ENCODE results near the gene ABHD1. TPM values are rescaled to one million over a fixed set of nuclear protein-coding genes. Genes with fewer than 3 reads are reported as not detected.

Gene ABHD1
- total RNA-seq, 1 experiment from 2014 or later = 0.18 TPM

- Mint-ChIP-seq H3K4me1 (ENCODE audit: low read depth, unreplicated experiment) (peaks cover 18% of the 10 kb centered on the region), H3K27ac (ENCODE audit: unreplicated experiment) (no peak overlapping the region), H3K27me3 (ENCODE audit: insufficient read depth, unreplicated experiment) (peaks cover 6% of the 10 kb centered on the region), H3K4me3 (ENCODE audit: unreplicated experiment) (no peak overlapping the region), H3K9me3 (ENCODE audit: unreplicated experiment) (no peaks in the 10 kb centered on the region), H3K36me3 (ENCODE audit: insufficient read depth, unreplicated experiment) (peaks cover 6% of the 10 kb centered on the region)
- ChIA-PET POLR2A (no interaction called here), CTCF (interaction anchor here (0.9 to 2.1 kb wide), 5 partner anchors 10 to 109 kb away, joined by 3 to 19 read pairs (median 5); partner anchors contain the start of genes OST4 and TMEM214)
- BruUV-seq (replicated peaks) = no TSS peak
- intact Hi-C loops (cut with micrococcal nuclease; ENCODE audit: unreplicated experiment) = loop anchor here (1.0 to 2.0 kb wide), 4 partner anchors 11 to 61 kb away; partner anchors contain the start of genes OST4 and TMEM214
- no peak for TF ChIP-seq CTCF (IDR thresholded peaks at IDR 0.05; ENCODE audit: insufficient read depth in 1 of 2, low read depth in 1 of 2, low read length in 1 of 2, severe bottlenecking in 1 of 2, unreplicated experiment in 1 of 2)
- Histone ChIP-seq H3K4me3 (ENCODE audit: low read depth, low read length) (no peak overlapping the region), H3K36me3 (ENCODE audit: control insufficient read depth, insufficient read depth, low read length) (no peaks in the 10 kb centered on the region), H3K9me3 (no peaks in the 10 kb centered on the region), H3K4me1 (peaks cover 7% of the 10 kb centered on the region), H3K27me3 (replicated peaks; ENCODE audit: control insufficient read depth, insufficient read depth, low read length) (no peaks in the 10 kb centered on the region)
- DNase-seq = no peak
Observed at GRCh38 chr2:27081984-27082772, 41.4 kb upstream of the ABHD1 start.

GRCh38 chr2:27082773-27083409, 40.7 kb upstream of the ABHD1 start:
- H3K4me1 ChIP-seq = peaks cover 7% of the 10 kb centered on the region
- Mint-ChIP-seq H3K27me3 (ENCODE audit: insufficient read depth, unreplicated experiment) (peaks cover 2% of the 10 kb centered on the region), H3K4me1 (ENCODE audit: low read depth, unreplicated experiment) (peaks cover 21% of the 10 kb centered on the region), H3K36me3 (ENCODE audit: insufficient read depth, unreplicated experiment) (peaks cover 6% of the 10 kb centered on the region), H3K9me3 (ENCODE audit: unreplicated experiment) (no peaks in the 10 kb centered on the region), H3K4me3 (ENCODE audit: unreplicated experiment) (no peak overlapping the region), H3K27ac (ENCODE audit: unreplicated experiment) (no peak overlapping the region)
- no peaks in the 10 kb centered on the region for H3K36me3 ChIP-seq (ENCODE audit: control insufficient read depth, insufficient read depth, low read length)
- DNase-seq = no peak
- BruUV-seq (replicated peaks) = no TSS peak
- H3K9me3 ChIP-seq = no peaks in the 10 kb centered on the region
- ChIA-PET CTCF (interaction anchor here (1.0 to 2.1 kb wide), 3 partner anchors 11 to 33 kb away, joined by 4 to 19 read pairs (median 5); partner anchors contain the start of gene OST4), POLR2A (no interaction called here)
- TF ChIP-seq CTCF (IDR thresholded peaks at IDR 0.05; ENCODE audit: insufficient read depth in 1 of 2, low read depth in 1 of 2, low read length in 1 of 2, severe bottlenecking in 1 of 2, unreplicated experiment in 1 of 2) = no peak
- intact Hi-C loops (cut with micrococcal nuclease; ENCODE audit: unreplicated experiment) = no loop called here
- no peaks in the 10 kb centered on the region for H3K27me3 ChIP-seq (replicated peaks; ENCODE audit: control insufficient read depth, insufficient read depth, low read length)
- H3K4me3 ChIP-seq (ENCODE audit: low read depth, low read length) = no peak overlapping the region

GRCh38 chr2:27083410-27084296, 40.0 kb upstream of the ABHD1 start:
- Mint-ChIP-seq H3K27ac (ENCODE audit: unreplicated experiment) (no peak overlapping the region), H3K27me3 (ENCODE audit: insufficient read depth, unreplicated experiment) (no peaks in the 10 kb centered on the region), H3K4me1 (ENCODE audit: low read depth, unreplicated experiment) (peaks cover 21% of the 10 kb centered on the region), H3K36me3 (ENCODE audit: insufficient read depth, unreplicated experiment) (peaks cover 6% of the 10 kb centered on the region), H3K9me3 (ENCODE audit: unreplicated experiment) (no peaks in the 10 kb centered on the region), H3K4me3 (ENCODE audit: unreplicated experiment) (no peak overlapping the region)
- ChIA-PET CTCF (interaction anchor here (0.5 to 1.0 kb wide), 3 partner anchors 33 to 242 kb away, joined by 3 to 5 read pairs (median 4); no protein-coding TSS in a partner anchor), POLR2A (interaction anchor here (0.8 kb wide), 1 partner anchor 12 kb away, joined by 3 read pairs; the partner anchor contains the start of gene OST4)
- H3K36me3 ChIP-seq (ENCODE audit: control insufficient read depth, insufficient read depth, low read length) = no peaks in the 10 kb centered on the region
- intact Hi-C loops (cut with micrococcal nuclease; ENCODE audit: unreplicated experiment) = no loop called here
- no peak overlapping the region for H3K4me3 ChIP-seq (ENCODE audit: low read depth, low read length)
- no peaks in the 10 kb centered on the region for H3K9me3 ChIP-seq
- H3K4me1 ChIP-seq = peaks cover 7% of the 10 kb centered on the region
- H3K27me3 ChIP-seq (replicated peaks; ENCODE audit: control insufficient read depth, insufficient read depth, low read length) = no peaks in the 10 kb centered on the region
- no peak for DNase-seq
- TF ChIP-seq CTCF (IDR thresholded peaks at IDR 0.05; ENCODE audit: insufficient read depth in 1 of 2, low read depth in 1 of 2, low read length in 1 of 2, severe bottlenecking in 1 of 2, unreplicated experiment in 1 of 2) = no peak
- BruUV-seq (replicated peaks) = no TSS peak

Data from Caco-2 (cell line).